ENCODE measurements around the gene KRT10. TPM values are rescaled to one million over a fixed set of nuclear protein-coding genes. Genes with fewer than 3 reads are reported as not detected.
A peak's percentile ranks its signal among the peaks of the same experiment; 100 is the strongest.

Gene KRT10
- polyA plus RNA-seq, 1 donor: 40.7 TPM

DNA sequence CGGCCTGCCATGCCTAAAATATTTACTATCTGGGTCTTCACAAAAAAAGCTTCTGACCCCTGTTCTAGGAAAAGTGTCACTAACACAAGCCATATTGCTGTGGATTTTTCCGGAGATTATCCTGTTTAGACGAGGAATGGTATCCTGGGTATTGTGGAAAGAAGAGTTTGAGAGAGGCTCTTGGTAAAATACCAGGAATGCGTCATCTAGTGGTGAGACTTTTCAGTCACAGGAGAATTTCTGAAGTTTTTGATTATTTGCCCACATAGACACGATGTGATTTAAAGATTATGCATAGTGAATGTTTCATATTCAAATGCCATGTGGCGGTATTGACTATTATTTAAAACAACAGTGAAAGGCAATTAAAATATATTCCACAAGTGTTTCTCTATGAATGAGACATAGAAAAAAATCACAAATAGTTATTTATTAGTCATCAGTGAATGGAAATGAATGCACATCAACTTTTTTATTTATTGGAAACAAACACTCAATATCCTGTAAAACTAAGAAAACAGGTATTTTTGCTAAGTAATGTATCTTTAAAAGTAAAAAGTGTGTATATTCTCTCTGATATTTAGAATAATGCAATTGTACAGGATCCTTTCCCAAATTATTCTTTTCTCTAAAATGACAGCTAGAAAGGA is 30.5 kb downstream of the KRT10 start:
- Histone ChIP-seq H3K4me3 (ENCODE audit: low read length) (no peak overlapping the region), H3K36me3 (ENCODE audit: control insufficient read depth, insufficient read depth, low read length) (no peaks in the 10 kb centered on the region), H3K27me3 (ENCODE audit: control insufficient read depth, insufficient read depth, low read length) (peaks cover 22% of the 10 kb centered on the region), H3K4me1 (ENCODE audit: control insufficient read depth, insufficient read depth, low read length) (no peaks in the 10 kb centered on the region), H3K9me3 (ENCODE audit: control insufficient read depth, low read depth, low read length) (no peaks in the 10 kb centered on the region), H3K27ac (ENCODE audit: low read length) (no peak overlapping the region)
- WGBS (ENCODE audit: insufficient coverage, low lambda C conversion rate): 63% methylated on average over 2 of the region's 6 CpGs
- peak in 1 of 2 donors; percentile 20 for DNase-seq

DNA sequence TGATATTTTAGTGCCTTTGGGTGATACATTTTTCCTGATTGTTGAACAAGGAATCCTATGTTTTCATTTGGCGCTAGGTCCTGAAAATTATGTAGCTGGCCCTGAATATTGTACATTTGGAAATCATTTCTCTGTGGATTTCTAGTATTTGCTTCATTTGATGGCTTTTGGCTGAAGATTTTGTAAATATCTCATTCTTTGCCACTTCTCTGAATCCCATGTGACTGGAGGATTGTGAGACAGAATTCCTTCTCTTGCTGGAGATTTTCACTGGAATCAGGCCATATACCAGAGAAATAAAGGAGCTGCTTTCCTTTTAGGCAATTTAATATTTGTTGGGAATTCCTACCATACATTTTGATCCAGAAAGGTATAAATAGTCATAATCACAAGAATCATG is 31.3 kb downstream of the KRT10 start:
- Histone ChIP-seq H3K36me3 (ENCODE audit: control insufficient read depth, insufficient read depth, low read length) (no peaks in the 10 kb centered on the region), H3K4me1 (ENCODE audit: control insufficient read depth, insufficient read depth, low read length) (no peaks in the 10 kb centered on the region), H3K4me3 (ENCODE audit: low read length) (no peak overlapping the region), H3K9me3 (ENCODE audit: control insufficient read depth, low read depth, low read length) (no peaks in the 10 kb centered on the region), H3K27ac (ENCODE audit: low read length) (no peak overlapping the region), H3K27me3 (ENCODE audit: control insufficient read depth, insufficient read depth, low read length) (peaks cover 15% of the 10 kb centered on the region)
- no CpG with 5 or more reads among the region's 1 CpG for WGBS (ENCODE audit: insufficient coverage, low lambda C conversion rate)
- DNase-seq: no peak

DNA sequence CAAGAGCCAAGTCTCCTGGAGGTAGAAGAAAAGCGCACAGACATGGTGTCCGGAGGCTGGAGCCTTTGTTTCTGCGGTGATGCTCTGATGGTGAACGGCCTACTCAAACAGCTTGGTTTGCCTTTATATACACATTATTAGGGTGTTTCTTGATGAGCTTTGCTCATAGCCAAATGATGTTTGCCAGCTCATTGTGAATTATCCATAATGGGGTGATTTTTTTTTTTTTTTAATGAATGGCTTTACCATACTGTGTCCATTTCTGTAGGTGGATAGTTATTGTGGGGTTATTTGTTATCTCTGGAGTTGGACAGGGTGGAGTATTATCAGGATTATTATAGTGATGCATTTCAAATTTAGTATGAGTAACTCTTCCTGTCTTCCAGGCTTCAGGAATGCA is 40.0 kb downstream of the KRT10 start, which contains the start of gene KRT27:
TSS of gene KRT27 (minus strand) at position 101 of the 400 bp plus-strand sequence. CDS start at position 44, 57 bp downstream.
- H3K27me3 ChIP-seq (ENCODE audit: control insufficient read depth, insufficient read depth, low read length): peaks cover 23% of the 10 kb centered on the region
- H3K9me3 ChIP-seq (ENCODE audit: control insufficient read depth, low read depth, low read length): peaks cover 3% of the 10 kb centered on the region
- H3K27ac ChIP-seq (ENCODE audit: low read length): no peak within 1 kb of the TSS
- no peaks in the 10 kb centered on the region for H3K36me3 ChIP-seq (ENCODE audit: control insufficient read depth, insufficient read depth, low read length)
- WGBS (ENCODE audit: insufficient coverage, low lambda C conversion rate): no CpG with 5 or more reads among the region's 4 CpGs
- H3K4me3 ChIP-seq (ENCODE audit: low read length): no peak within 1 kb of the TSS
- H3K4me1 ChIP-seq (ENCODE audit: control insufficient read depth, insufficient read depth, low read length): no peaks in the 10 kb centered on the region
- DNase-seq: no peak

DNA sequence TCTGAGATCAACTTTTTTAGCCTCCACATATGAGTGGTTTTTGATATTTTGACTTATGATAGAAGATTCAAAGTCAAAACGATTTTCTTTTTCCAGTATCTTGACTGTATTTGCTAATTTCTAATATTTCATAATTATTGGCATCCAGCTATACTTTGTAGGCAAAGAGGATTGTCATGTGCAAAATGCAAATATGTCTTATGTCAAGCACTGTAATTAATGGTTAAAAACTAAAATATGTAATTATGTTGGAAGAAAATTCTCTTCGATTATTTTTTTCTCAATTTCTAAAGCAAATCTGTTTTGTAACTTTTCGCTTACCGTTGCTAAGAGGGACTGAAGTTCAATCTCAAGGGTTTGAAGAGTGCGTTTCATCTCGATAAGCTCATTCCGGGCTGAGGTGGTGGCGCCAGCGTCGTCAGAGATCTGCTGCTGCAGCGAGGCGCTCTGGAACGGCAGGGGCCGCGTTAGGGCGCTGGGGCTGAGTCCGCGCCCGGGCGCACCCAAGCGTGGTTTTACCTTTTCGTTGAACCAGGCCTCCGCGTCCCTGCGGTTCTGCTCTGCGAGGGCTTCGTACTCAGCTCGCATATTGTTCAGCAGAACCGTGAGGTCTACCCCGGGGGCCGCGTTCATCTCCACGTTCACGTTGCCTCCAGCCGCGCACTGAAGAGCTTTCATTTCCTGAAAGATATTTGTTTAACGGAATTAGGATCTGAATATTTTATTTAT is 43.1 kb downstream of the KRT10 start:
- 72% methylated on average over 2 of the region's 37 CpGs for WGBS (ENCODE audit: insufficient coverage, low lambda C conversion rate)
- Histone ChIP-seq H3K4me1 (ENCODE audit: control insufficient read depth, insufficient read depth, low read length) (no peaks in the 10 kb centered on the region), H3K36me3 (ENCODE audit: control insufficient read depth, insufficient read depth, low read length) (no peaks in the 10 kb centered on the region), H3K9me3 (ENCODE audit: control insufficient read depth, low read depth, low read length) (peaks cover 3% of the 10 kb centered on the region), H3K27me3 (ENCODE audit: control insufficient read depth, insufficient read depth, low read length) (peaks cover 35% of the 10 kb centered on the region), H3K27ac (ENCODE audit: low read length) (no peak overlapping the region), H3K4me3 (ENCODE audit: low read length) (peak overlapping the region; percentile 11)
- DNase-seq: peak; percentile 44 to 67

DNA sequence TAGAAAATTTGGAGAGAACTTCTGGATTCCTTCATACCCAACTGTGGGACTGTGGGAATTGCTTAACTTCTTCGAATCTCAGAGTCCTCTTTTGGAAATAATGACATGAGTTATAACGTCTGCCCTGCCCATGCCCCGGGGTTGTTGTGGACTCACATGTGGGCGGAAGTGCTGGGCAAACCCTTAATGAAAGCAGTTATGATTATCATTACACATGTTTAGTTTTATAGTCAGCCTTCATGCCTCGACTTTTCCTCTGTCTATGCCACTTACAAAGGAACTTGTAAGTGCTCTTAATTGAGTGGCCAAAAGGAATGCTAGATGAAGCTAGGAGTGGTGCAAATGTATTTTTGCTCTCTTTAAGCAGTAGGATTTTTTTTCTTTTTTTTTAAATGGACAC is 44.0 kb downstream of the KRT10 start:
- peaks cover 35% of the 10 kb centered on the region for H3K27me3 ChIP-seq (ENCODE audit: control insufficient read depth, insufficient read depth, low read length)
- WGBS (ENCODE audit: insufficient coverage, low lambda C conversion rate): no CpG with 5 or more reads among the region's 5 CpGs
- no peak overlapping the region for H3K4me3 ChIP-seq (ENCODE audit: low read length)
- peaks cover 3% of the 10 kb centered on the region for H3K9me3 ChIP-seq (ENCODE audit: control insufficient read depth, low read depth, low read length)
- DNase-seq: no peak
- H3K27ac ChIP-seq (ENCODE audit: low read length): no peak overlapping the region
- no peaks in the 10 kb centered on the region for H3K36me3 ChIP-seq (ENCODE audit: control insufficient read depth, insufficient read depth, low read length)
- H3K4me1 ChIP-seq (ENCODE audit: control insufficient read depth, insufficient read depth, low read length): no peaks in the 10 kb centered on the region

DNA sequence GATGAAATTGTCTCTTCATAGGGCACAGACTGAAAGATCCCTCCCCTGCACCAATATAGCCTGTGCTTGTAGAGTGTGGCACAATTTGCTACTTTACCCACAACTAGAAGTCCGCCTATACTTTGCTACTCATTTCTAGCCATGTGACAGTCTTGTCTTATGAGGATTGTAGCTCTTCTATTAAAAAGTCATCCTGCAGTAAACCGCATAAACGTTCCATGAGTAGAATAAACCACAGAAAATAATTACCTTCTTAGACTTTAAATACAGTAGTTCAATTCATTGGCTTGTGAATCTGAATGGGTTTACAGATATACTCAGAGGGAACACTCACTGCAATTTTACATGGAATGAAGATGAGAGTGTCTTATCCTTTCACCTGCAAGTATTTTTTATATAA is 44.4 kb downstream of the KRT10 start:
- Histone ChIP-seq H3K4me1 (ENCODE audit: control insufficient read depth, insufficient read depth, low read length) (no peaks in the 10 kb centered on the region), H3K27ac (ENCODE audit: low read length) (no peak overlapping the region), H3K4me3 (ENCODE audit: low read length) (no peak overlapping the region), H3K9me3 (ENCODE audit: control insufficient read depth, low read depth, low read length) (peaks cover 3% of the 10 kb centered on the region), H3K27me3 (ENCODE audit: control insufficient read depth, insufficient read depth, low read length) (peaks cover 35% of the 10 kb centered on the region), H3K36me3 (ENCODE audit: control insufficient read depth, insufficient read depth, low read length) (no peaks in the 10 kb centered on the region)
- 100% methylated on average over 1 of the region's 3 CpGs for WGBS (ENCODE audit: insufficient coverage, low lambda C conversion rate)
- no peak for DNase-seq

DNA sequence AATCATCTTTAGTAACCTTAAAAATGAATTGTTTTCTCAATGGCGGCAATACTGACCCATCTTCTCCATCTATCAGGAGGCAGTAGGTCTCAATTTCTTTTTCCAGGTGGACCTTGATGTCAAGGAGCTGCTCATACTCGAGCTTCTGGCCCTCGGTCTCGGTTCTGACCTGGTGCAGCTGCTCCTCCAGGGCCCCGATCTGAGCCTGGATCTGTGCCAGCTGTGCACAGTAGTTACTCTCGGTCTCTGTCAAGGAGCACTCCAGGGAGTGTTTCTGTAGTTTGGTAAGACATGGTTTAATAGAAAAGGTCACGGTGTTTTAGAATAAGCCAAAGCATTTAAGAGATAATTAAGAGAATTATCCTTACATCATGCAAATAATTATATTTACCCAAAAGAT is 45.0 kb downstream of the KRT10 start:
- no peak overlapping the region for H3K27ac ChIP-seq (ENCODE audit: low read length)
- WGBS (ENCODE audit: insufficient coverage, low lambda C conversion rate): 100% methylated on average over 1 of the region's 7 CpGs
- no peak overlapping the region for H3K4me3 ChIP-seq (ENCODE audit: low read length)
- H3K4me1 ChIP-seq (ENCODE audit: control insufficient read depth, insufficient read depth, low read length): no peaks in the 10 kb centered on the region
- DNase-seq: no peak
- H3K9me3 ChIP-seq (ENCODE audit: control insufficient read depth, low read depth, low read length): peaks cover 3% of the 10 kb centered on the region
- peaks cover 35% of the 10 kb centered on the region for H3K27me3 ChIP-seq (ENCODE audit: control insufficient read depth, insufficient read depth, low read length)
- no peaks in the 10 kb centered on the region for H3K36me3 ChIP-seq (ENCODE audit: control insufficient read depth, insufficient read depth, low read length)

DNA sequence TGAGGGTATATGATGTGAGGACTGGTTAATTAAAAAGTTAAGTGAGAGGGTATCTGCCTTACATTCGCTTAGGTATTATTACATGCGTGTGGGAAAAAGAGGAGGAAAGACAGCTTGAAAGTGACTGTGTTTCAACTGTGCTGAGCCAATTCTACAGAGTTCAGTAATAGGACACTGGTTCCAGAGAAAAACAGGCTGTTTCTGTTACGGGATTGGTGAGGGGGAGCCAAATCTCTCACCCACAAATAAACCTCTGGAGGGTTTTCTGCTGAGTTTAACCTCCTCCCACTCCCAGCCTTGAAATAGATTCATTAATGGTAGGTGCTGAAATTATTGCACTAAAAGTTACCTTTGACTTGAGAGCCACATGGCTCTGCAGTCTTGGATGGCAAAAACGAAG is 46.5 kb downstream of the KRT10 start:
- Histone ChIP-seq H3K27me3 (ENCODE audit: control insufficient read depth, insufficient read depth, low read length) (peaks cover 38% of the 10 kb centered on the region), H3K36me3 (ENCODE audit: control insufficient read depth, insufficient read depth, low read length) (no peaks in the 10 kb centered on the region), H3K9me3 (ENCODE audit: control insufficient read depth, low read depth, low read length) (peaks cover 3% of the 10 kb centered on the region), H3K4me1 (ENCODE audit: control insufficient read depth, insufficient read depth, low read length) (no peaks in the 10 kb centered on the region), H3K4me3 (ENCODE audit: low read length) (no peak overlapping the region), H3K27ac (ENCODE audit: low read length) (no peak overlapping the region)
- no peak for DNase-seq
- 56% methylated on average over 1 of the region's 4 CpGs for WGBS (ENCODE audit: insufficient coverage, low lambda C conversion rate)

DNA sequence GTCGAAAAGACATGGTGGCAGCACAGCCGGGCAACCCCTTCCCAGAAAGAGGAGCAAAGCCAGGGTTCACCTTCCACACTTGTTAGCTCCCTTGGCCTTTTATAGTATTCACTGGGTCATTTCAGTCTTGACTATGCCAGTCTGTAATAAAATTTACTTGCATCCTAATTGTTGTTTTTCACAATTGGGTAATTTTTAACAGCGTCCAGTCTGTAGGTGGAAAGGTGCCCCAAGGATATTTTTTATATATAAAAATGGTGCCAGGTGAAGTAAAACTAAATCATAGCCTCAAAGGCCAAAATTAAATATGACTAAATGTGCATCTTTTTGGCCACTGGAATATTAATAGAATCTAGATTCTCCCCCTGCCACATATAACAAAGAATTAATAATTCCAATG is 50.3 kb downstream of the KRT10 start, which contains the start of gene KRT26:
TSS of gene KRT26 (minus strand) at position 101 of the 400 bp plus-strand sequence. CDS start at position 13, 88 bp downstream.
- no peaks in the 10 kb centered on the region for H3K4me1 ChIP-seq (ENCODE audit: control insufficient read depth, insufficient read depth, low read length)
- H3K27me3 ChIP-seq (ENCODE audit: control insufficient read depth, insufficient read depth, low read length): peaks cover 22% of the 10 kb centered on the region
- DNase-seq: no peak
- WGBS (ENCODE audit: insufficient coverage, low lambda C conversion rate): no CpG with 5 or more reads among the region's 3 CpGs
- H3K9me3 ChIP-seq (ENCODE audit: control insufficient read depth, low read depth, low read length): no peaks in the 10 kb centered on the region
- H3K36me3 ChIP-seq (ENCODE audit: control insufficient read depth, insufficient read depth, low read length): no peaks in the 10 kb centered on the region
- H3K4me3 ChIP-seq (ENCODE audit: low read length): no peak within 1 kb of the TSS
- no peak within 1 kb of the TSS for H3K27ac ChIP-seq (ENCODE audit: low read length)

Measured in large intestine (tissue), 3 donors.